HG02588 (cell line): ENCODE results near the gene LCP1.

Experiments
- ATAC-seq: cut with Tn5 transposase; IDR thresholded peaks from one replicate; pipeline ENCODE4 v1.9.1; 2021; ENCODE audit warnings: mild to moderate bottlenecking, moderate library complexity; ENCODE audit not compliant: unreplicated experiment

The LCP1 gene

GRCh38 chr13:46104868-46105267 is 77.1 kb downstream of the LCP1 start, which contains the start of gene CPB2:
Gene CPB2, minus strand, starts transcription at chr13:46105033. Its CDS starts 24 bp downstream, at chr13:46105009.
- no peak for ATAC-seq

- no peak for ATAC-seq
Measured at GRCh38 chr13:46103037-46103436, 78.9 kb downstream of the LCP1 start.

GRCh38 chr13:46102255-46102605 is 79.7 kb downstream of the LCP1 start:
- ATAC-seq, result no peak

DNA sequence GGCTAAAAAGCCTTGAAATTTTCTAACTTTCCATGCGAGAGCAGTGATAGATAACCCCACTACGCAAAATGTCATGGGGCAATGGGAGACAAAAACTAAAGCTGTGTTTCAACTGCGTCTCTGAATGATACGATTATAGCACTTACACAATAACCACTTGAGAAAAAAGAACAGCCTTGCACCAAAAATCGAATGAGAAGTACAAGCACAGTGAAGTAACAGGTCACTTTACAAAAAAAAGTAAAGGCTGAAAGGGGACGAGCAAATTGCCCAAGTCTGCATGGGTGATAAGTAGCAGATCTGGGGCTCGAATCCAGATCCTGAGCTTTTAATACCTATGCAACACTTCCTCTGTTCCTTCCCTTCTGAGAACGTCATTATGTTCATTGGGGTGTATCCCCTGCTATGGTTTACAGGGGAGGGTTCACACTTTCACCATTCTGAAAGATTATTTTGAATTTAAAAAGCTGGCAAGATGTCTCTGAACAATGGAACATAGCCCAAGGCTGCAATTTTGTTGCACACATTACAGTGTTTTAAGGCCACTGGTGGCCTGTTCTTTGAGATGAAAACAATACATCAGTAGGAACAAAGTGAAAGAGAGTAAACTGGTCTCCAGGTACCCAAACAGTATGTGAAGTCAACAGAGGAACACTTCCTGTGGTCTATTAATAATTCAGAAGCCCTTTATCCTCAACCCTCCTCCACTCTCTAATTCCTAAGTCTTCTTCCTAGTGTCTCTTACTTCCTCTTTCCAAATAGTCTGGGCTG is 80.3 kb downstream of the LCP1 start:
- ATAC-seq, result no peak

GRCh38 chr13:46101002-46101401 is 81.0 kb downstream of the LCP1 start:
- ATAC-seq, result no peak

GRCh38 chr13:46100191-46100815 is 81.7 kb downstream of the LCP1 start:
- ATAC-seq, result no peak

DNA sequence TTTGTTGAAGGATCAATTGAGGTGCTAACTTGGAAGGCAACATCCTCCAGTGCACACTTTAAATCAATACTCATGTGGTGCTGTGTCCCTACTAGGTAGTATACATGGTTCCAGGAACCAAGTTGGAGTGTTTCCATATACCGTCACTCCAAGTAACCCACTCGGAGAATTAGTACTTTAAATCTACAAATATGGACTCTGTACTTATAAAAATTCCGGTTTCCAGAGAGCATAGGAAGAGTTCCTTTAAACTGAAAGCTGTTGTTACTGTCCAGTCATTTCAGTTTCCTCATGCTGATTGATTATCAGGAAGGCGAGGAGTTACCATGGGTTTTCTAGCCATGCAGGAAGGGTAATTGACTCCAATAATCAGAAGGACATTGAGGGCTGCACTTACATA is 84.3 kb downstream of the LCP1 start:
- no peak for ATAC-seq

DNA sequence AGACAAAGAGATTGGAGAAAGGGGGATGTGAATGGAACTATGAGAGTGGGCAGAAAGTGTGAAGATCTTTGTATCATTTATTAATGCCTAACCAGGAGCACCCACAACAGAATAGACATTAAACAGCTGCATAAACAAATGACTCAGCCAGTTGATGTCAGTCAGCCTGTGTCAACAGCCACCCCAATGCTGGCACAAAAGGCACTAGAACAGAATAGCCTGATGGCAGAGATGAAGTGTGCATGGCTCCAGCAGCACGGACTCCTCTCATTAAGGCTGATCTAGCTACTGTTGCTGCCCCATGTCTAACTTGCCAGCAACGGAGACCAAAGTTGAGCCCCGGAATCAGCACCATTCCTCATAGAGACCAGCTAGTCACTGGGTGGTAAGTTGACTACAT is 85.0 kb downstream of the LCP1 start:
- ATAC-seq, result no peak

GRCh38 chr13:46094478-46094877 is 87.5 kb downstream of the LCP1 start:
- ATAC-seq, result no peak

DNA sequence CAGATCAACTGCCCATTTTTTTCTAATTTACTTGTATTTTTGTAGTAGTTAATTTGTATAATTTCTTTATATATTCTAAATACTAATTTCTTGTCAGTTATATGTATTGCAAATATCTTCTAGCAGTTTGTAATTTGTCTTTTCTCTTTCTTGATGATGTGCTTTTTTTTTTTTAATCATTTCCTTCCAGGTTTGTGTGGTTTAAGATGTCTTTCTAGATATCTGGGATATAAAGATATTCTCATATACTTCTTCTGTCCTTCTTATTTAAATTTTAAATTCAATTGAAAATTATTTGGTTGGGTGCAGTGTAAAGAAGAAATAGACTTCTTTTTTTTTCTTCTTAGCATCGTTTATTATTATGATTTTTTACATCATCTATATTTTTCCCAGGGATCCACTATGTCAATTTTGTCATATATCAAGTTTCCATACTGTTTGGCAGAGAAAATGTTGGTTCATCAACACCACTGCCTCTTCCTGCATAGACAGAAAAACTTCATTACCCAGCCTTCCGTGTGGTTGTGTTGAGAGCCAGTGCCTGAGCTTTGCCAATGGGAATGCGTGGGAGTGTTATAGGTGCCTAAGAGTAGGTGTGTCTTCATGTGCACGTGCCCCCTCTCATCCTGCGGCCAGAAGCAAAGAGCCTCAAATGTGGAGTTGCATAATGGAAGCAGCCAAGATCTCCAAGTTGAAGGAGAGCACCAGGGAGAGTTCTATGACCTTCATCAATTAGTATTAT is 93.0 kb downstream of the LCP1 start:
- no peak for ATAC-seq

GRCh38 chr13:46087481-46087880 is 94.5 kb downstream of the LCP1 start:
- ATAC-seq, result no peak

- ATAC-seq, result no peak
Measured at GRCh38 chr13:46086985-46087384, 95.0 kb downstream of the LCP1 start.

DNA sequence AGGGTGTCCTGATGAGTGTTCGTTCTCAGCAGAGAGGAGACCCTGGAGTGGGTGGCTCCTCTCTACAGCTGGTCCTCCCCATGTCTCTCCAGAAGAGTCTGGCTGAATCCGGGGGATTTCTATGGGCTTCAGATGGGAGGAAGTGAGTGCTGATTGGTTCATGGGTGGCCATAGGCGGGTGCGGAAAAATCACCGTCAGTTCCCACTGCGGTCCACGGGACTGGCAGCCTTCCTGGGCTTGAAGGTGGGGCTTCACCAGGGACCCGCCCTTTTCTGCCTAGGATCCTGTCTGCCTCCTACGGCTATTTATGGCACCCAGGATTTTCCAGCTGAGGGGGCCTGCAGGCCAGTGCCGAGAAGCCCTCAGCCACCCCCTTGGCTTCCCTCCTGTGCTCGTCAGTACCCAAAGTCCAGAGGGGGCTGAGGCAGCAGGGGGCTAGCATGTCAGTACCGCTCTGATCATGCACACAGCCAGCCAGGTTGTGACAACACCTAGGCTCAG is 95.5 kb downstream of the LCP1 start:
- ATAC-seq, result no peak

DNA sequence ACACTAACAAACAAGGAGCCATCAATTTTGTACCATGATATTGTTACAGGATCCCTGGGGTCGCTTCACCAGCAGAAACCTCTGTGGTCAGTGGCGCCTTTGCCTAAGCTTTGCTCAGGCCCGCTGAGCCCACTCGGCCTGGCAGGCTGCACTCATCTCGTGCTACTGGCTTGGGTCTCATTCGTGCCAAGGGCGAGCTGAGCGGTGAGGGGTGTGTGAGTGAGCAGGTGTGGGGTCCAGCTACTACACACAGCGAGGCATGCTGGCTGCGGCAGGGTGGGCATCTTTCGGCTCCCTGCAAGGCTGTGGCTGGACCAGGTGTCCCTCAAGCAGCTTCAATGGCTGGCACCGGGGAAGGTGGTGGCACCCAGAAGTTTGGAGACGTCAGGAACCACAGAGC is 96.2 kb downstream of the LCP1 start:
- ATAC-seq, result no peak

DNA sequence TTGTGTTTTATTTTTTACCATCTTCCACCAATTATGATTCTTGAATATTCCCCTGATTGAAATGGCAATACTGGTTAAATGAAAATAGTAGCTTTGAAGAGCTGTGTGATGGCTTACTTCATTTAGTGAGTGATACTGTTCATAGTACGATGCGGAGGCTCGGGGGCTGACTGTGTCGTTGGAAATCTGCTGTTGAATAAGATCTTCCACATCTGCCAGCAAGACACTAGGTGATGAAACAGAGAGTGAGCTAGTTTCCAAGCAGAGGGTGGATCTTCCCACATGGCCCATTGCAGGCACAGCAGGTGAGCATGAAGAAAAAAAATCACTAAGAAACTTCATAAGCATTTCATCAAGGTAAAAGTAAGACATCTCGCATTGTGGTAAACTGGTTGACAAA is 99.7 kb downstream of the LCP1 start:
- ATAC-seq, result no peak

- ATAC-seq, result no peak
Measured at GRCh38 chr13:46079770-46080169, 102.2 kb downstream of the LCP1 start.

DNA sequence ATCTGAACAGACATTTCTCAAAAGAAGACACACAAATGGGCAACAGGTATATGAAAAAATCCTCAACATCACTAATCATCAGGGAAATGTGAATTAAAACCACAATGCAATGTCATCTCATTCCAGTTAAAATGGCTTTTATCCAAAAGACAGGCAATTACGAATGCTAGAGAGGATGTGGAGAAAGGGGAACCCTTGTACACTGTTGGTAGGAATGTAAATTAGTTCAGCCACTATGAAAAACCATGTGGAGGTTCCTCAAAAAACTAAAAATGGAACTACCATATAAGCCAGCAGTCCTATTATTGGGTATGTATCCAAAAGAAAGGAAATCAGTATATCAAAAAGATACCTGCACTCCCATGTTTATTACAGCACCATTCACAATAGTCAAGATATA is 104.7 kb downstream of the LCP1 start:
- ATAC-seq, result no peak

GRCh38 chr13:46076827-46077226 is 105.2 kb downstream of the LCP1 start:
- no peak for ATAC-seq
